HEK293 (cell line): ENCODE data around the gene BLVRB.

Experiments used
- KLF8 ChIP-seq: fragments of 450-650 bp; formaldehyde crosslinking; IDR thresholded peaks from 2 replicates; pipeline ENCODE4 v1.5.1; 2016; ENCODE audit warnings: missing biosample characterization, missing genetic modification characterization
- KLF9 ChIP-seq: fragments of 450-650 bp; formaldehyde crosslinking; IDR thresholded peaks from 2 replicates; pipeline ENCODE4 v1.5.1; 2016; ENCODE audit warnings: missing biosample characterization, missing genetic modification characterization, low read depth
- PRDM1 ChIP-seq: fragments of 450-650 bp; formaldehyde crosslinking; IDR thresholded peaks from 2 replicates; pipeline ENCODE4; 2016; ENCODE audit warnings: missing biosample characterization, missing genetic modification characterization
- PRDM2 ChIP-seq: fragments of 450-650 bp; formaldehyde crosslinking; IDR thresholded peaks from 2 replicates; pipeline ENCODE4 v1.5.1; 2016; ENCODE audit warnings: missing biosample characterization, missing genetic modification characterization, borderline replicate concordance
- SP7 ChIP-seq: fragments of 450-650 bp; formaldehyde crosslinking; IDR thresholded peaks from 2 replicates; pipeline ENCODE4 v1.5.1; 2016; ENCODE audit warnings: missing biosample characterization, missing genetic modification characterization
- ZBTB20 ChIP-seq: fragments of 450-650 bp; formaldehyde crosslinking; IDR thresholded peaks from 2 replicates; pipeline ENCODE4 v1.5.1; 2016; ENCODE audit warnings: missing biosample characterization, missing genetic modification characterization
- ZFP3 ChIP-seq: fragments of 450-650 bp; formaldehyde crosslinking; IDR thresholded peaks from 2 replicates; pipeline ENCODE4 v1.5.1; 2016; ENCODE audit warnings: low read depth, missing biosample characterization, missing genetic modification characterization
- ZNF138 ChIP-seq: fragments of 450-650 bp; formaldehyde crosslinking; IDR thresholded peaks from 2 replicates; pipeline ENCODE4 v1.5.1; 2016; ENCODE audit warnings: missing biosample characterization, missing genetic modification characterization, borderline replicate concordance
- ZNF148 ChIP-seq: fragments of 450-650 bp; formaldehyde crosslinking; IDR thresholded peaks from 2 replicates; pipeline ENCODE4 v1.5.0; 2017; ENCODE audit warnings: missing biosample characterization, missing genetic modification characterization, borderline replicate concordance
- ZNF184 ChIP-seq: fragments of 450-650 bp; IDR thresholded peaks from 2 replicates; pipeline ENCODE4 v1.5.1; 2018; ENCODE audit warnings: missing biosample characterization, mild to moderate bottlenecking, missing genetic modification characterization
- ZNF211 ChIP-seq: fragments of 450-650 bp; formaldehyde crosslinking; IDR thresholded peaks from 2 replicates; pipeline ENCODE4 v1.5.1; 2016; ENCODE audit warnings: low read depth, missing biosample characterization, missing genetic modification characterization
- ZNF24 ChIP-seq: fragments of 450-650 bp; formaldehyde crosslinking; IDR thresholded peaks from 2 replicates; pipeline ENCODE4 v1.5.1; 2016; ENCODE audit warnings: missing biosample characterization, missing genetic modification characterization
- ZNF266 ChIP-seq: fragments of 450-650 bp; formaldehyde crosslinking; IDR thresholded peaks from 2 replicates; pipeline ENCODE4 v1.5.1; 2016; ENCODE audit warnings: missing biosample characterization, missing genetic modification characterization, low read depth
- ZNF302 ChIP-seq: fragments of 450-650 bp; formaldehyde crosslinking; IDR thresholded peaks from 2 replicates; pipeline ENCODE4 v1.5.1; 2016; ENCODE audit warnings: missing biosample characterization, missing genetic modification characterization, low read depth
- ZNF354C ChIP-seq: fragments of 450-650 bp; formaldehyde crosslinking; IDR thresholded peaks from 2 replicates; pipeline ENCODE4 v1.5.1; 2016; ENCODE audit warnings: missing biosample characterization, missing genetic modification characterization, low read depth, borderline replicate concordance
- ZNF404 ChIP-seq: fragments of 450-650 bp; formaldehyde crosslinking; IDR thresholded peaks from 2 replicates; pipeline ENCODE4 v1.5.1; 2017; ENCODE audit warnings: missing biosample characterization, missing genetic modification characterization
- ZNF501 ChIP-seq: fragments of 450-650 bp; formaldehyde crosslinking; IDR thresholded peaks from 2 replicates; pipeline ENCODE4 v1.5.1; 2016; ENCODE audit warnings: missing biosample characterization, missing genetic modification characterization
- ZNF548 ChIP-seq: fragments of 450-650 bp; formaldehyde crosslinking; IDR thresholded peaks from 2 replicates; pipeline ENCODE4 v1.5.1; 2016; ENCODE audit warnings: missing biosample characterization, missing genetic modification characterization
- ZNF561 ChIP-seq: fragments of 450-650 bp; IDR thresholded peaks from 2 replicates; pipeline ENCODE4 v1.5.1; 2018; ENCODE audit warnings: missing biosample characterization, missing genetic modification characterization, borderline replicate concordance
- ZNF629 ChIP-seq: fragments of 450-650 bp; formaldehyde crosslinking; IDR thresholded peaks from 2 replicates; pipeline ENCODE4 v1.5.1; 2017; ENCODE audit warnings: missing biosample characterization, missing genetic modification characterization
- ZNF654 ChIP-seq: fragments of 450-650 bp; formaldehyde crosslinking; IDR thresholded peaks from 2 replicates; pipeline ENCODE4 v1.5.1; 2016; ENCODE audit warnings: low read depth, missing biosample characterization, missing genetic modification characterization
- ZXDB ChIP-seq: fragments of 450-650 bp; formaldehyde crosslinking; IDR thresholded peaks from 2 replicates; pipeline ENCODE4 v1.5.1; 2016; ENCODE audit warnings: missing biosample characterization, missing genetic modification characterization

Gene BLVRB

GRCh38 chr19:40443131-40443999 lies 22.2 kb downstream of the BLVRB start (continued):
- no peak for TF ChIP-seq ZNF211 (tag by site-specific recombination)
- TF ChIP-seq ZBTB20 (tag by site-specific recombination): peak; percentile 80
- TF ChIP-seq ZNF561: peak; percentile 89; the same call in 1 of the 2 replicates
- TF ChIP-seq PRDM1 (tag by site-specific recombination): peak; percentile 93
- TF ChIP-seq ZNF654 (tag by site-specific recombination): no peak
- peak; percentile 96 for TF ChIP-seq ZXDB
- peak; percentile 97 for TF ChIP-seq KLF9 (tag by site-specific recombination)
- TF ChIP-seq ZNF138 (tag by site-specific recombination): no peak
- TF ChIP-seq PRDM2 (tag by site-specific recombination): no peak
- peak; percentile 67 for TF ChIP-seq ZNF501 (tag by site-specific recombination)
- peak; percentile 76; the same call in 1 of the 2 replicates for TF ChIP-seq ZNF184 (tag by site-specific recombination)
- TF ChIP-seq ZNF404: no peak
- TF ChIP-seq SP7 (tag by site-specific recombination): peak; percentile 71
- TF ChIP-seq ZNF548 (tag by site-specific recombination): peak; percentile 22; the same call in 1 of the 2 replicates
- TF ChIP-seq ZFP3 (tag by site-specific recombination): no peak; the same call in 1 of the 2 replicates
- TF ChIP-seq ZNF629 (tag by site-specific recombination): peak; percentile 89
- TF ChIP-seq ZNF266: no peak
- no peak for TF ChIP-seq ZNF354C (tag by site-specific recombination)
- no peak for TF ChIP-seq ZNF148
- TF ChIP-seq KLF8 (tag by site-specific recombination): peak; percentile 98
- peak; percentile 27; the same call in 1 of the 2 replicates for TF ChIP-seq ZNF24
- no peak for TF ChIP-seq ZNF302 (tag by site-specific recombination)
- TF ChIP-seq, all 188 proteins: peak for 88
